ENCODE data around the gene DST.

GRCh38 chr6:56499095-56499494 lies 143.6 kb downstream of the DST start:
- TF ChIP-seq CTCF (IDR thresholded peaks at IDR 0.05; ENCODE audit: low read depth, low read length, poor library complexity, severe bottlenecking) (no peak), EZH2phosphoT487 (IDR thresholded peaks at IDR 0.05; ENCODE audit: borderline replicate concordance, low read length) (no peak)

Measured in DOHH2 (cell line).